ENCODE results near the gene STARD9.

Gene STARD9

DNA sequence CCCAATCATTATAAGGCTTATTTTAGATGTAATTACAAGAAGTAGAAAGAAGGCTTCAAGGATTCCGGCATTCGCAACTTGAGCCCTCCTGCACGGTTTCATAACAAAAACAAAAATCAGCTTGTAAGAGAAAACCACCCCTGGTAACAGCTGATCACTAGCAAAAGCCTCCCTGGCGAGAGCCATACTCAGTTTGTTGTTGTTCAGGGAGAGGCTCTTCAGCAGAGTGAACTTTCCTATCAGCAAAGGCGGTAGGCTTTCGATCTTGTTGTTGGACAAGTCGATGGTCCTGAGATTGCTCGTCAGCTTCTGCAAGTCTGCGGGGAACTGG is 27.5 kb upstream of the STARD9 start:
- TF ChIP-seq, protein P1, sequence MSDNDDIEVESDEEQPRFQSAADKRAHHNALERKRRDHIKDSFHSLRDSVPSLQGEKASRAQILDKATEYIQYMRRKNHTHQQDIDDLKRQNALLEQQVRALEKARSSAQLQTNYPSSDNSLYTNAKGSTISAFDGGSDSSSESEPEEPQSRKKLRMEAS (IDR thresholded peaks at IDR 0.05), result no peak
- TF ChIP-seq, protein P2, sequence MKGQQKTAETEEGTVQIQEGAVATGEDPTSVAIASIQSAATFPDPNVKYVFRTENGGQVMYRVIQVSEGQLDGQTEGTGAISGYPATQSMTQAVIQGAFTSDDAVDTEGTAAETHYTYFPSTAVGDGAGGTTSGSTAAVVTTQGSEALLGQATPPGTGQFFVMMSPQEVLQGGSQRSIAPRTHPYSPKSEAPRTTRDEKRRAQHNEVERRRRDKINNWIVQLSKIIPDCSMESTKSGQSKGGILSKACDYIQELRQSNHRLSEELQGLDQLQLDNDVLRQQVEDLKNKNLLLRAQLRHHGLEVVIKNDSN (IDR thresholded peaks at IDR 0.05), result no peak
- TF ChIP-seq ZBTB7A (IDR thresholded peaks at IDR 0.05; ENCODE audit: low read depth) (no peak), CEBPB (IDR thresholded peaks at IDR 0.05) (no peak), NFIC (IDR thresholded peaks at IDR 0.05) (no peak), RAD21 (IDR thresholded peaks at IDR 0.05; ENCODE audit: low read depth) (no peak), TEAD4 (IDR thresholded peaks at IDR 0.05) (no peak), YY1 (IDR thresholded peaks at IDR 0.05; ENCODE audit: low read depth) (no peak), CREB1 (IDR thresholded peaks at IDR 0.05; ENCODE audit: low read depth) (no peak), EGR1 (IDR thresholded peaks at IDR 0.05) (no peak), FOXM1 (IDR thresholded peaks at IDR 0.05; ENCODE audit: borderline replicate concordance, low read depth) (no peak), TAF1 (IDR thresholded peaks at IDR 0.05; ENCODE audit: low read depth) (no peak), TCF12 (IDR thresholded peaks at IDR 0.05; ENCODE audit: low read depth) (no peak), EP300 (IDR thresholded peaks at IDR 0.05; ENCODE audit: borderline replicate concordance) (no peak)
- TF ChIP-seq, protein P3, sequence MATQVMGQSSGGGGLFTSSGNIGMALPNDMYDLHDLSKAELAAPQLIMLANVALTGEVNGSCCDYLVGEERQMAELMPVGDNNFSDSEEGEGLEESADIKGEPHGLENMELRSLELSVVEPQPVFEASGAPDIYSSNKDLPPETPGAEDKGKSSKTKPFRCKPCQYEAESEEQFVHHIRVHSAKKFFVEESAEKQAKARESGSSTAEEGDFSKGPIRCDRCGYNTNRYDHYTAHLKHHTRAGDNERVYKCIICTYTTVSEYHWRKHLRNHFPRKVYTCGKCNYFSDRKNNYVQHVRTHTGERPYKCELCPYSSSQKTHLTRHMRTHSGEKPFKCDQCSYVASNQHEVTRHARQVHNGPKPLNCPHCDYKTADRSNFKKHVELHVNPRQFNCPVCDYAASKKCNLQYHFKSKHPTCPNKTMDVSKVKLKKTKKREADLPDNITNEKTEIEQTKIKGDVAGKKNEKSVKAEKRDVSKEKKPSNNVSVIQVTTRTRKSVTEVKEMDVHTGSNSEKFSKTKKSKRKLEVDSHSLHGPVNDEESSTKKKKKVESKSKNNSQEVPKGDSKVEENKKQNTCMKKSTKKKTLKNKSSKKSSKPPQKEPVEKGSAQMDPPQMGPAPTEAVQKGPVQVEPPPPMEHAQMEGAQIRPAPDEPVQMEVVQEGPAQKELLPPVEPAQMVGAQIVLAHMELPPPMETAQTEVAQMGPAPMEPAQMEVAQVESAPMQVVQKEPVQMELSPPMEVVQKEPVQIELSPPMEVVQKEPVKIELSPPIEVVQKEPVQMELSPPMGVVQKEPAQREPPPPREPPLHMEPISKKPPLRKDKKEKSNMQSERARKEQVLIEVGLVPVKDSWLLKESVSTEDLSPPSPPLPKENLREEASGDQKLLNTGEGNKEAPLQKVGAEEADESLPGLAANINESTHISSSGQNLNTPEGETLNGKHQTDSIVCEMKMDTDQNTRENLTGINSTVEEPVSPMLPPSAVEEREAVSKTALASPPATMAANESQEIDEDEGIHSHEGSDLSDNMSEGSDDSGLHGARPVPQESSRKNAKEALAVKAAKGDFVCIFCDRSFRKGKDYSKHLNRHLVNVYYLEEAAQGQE (IDR thresholded peaks at IDR 0.05; ENCODE audit: low read depth), result no peak

DNA sequence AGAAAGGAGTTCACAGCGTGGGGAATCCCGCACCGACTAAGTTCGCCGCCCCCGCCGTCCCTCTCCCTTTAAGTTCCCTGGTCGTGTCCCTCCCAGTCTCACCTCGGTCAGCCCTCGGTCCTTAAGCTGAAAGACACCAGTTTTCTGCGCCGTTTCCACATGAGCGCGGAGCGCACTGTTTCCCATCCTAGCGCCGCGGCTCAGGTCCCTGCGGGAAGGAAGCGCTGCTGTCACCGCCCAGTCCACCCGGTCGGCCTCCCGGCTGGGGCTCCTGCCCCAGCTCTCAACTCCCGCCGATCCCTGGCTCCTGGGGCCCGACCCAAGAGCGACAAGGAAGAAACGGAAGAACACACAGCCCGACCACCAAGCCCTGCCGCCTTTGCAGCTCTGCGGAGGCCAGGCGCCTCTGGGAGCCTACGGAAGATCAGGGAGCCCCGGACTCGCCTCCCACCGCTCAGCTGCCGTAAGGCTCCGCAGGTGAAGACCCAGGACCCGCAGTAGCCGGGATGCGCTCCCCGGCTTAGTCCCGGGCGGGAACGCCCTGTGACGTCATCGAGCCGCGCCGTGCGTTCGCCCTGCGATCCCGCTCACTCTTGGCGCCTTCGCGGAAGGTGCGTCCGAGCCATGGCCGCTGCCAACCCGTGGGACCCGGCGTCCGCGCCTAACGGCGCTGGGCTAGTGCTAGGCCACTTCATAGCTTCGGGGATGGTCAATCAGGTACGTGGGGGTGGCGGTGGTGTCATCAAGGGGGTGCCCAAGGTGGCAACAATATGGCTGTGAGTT is 27.0 kb upstream of the STARD9 start, which contains the start of the genes HAUS2 and LRRC57:
Gene HAUS2, plus strand, starts transcription at position 590 of the 783 bp plus-strand sequence. Its CDS starts 35 bp downstream, at position 625.
Gene LRRC57, minus strand, starts transcription at position 545 of the 783 bp plus-strand sequence. Its CDS starts 359 bp downstream, at position 186.
- TF ChIP-seq CEBPB (IDR thresholded peaks at IDR 0.05) (no peak), TCF12 (IDR thresholded peaks at IDR 0.05; ENCODE audit: low read depth) (peak; percentile 47), TEAD4 (IDR thresholded peaks at IDR 0.05) (0 out of 2 replicates have a peak, but pooled peaks have one; percentile 37), EP300 (IDR thresholded peaks at IDR 0.05; ENCODE audit: borderline replicate concordance) (no peak), EGR1 (IDR thresholded peaks at IDR 0.05) (no peak), NFIC (IDR thresholded peaks at IDR 0.05) (no peak), YY1 (IDR thresholded peaks at IDR 0.05; ENCODE audit: low read depth) (peak; percentile 89), ZBTB7A (IDR thresholded peaks at IDR 0.05; ENCODE audit: low read depth) (no peak), CREB1 (IDR thresholded peaks at IDR 0.05; ENCODE audit: low read depth) (peak; percentile 92), RAD21 (IDR thresholded peaks at IDR 0.05; ENCODE audit: low read depth) (no peak), FOXM1 (IDR thresholded peaks at IDR 0.05; ENCODE audit: borderline replicate concordance, low read depth) (no peak), TAF1 (IDR thresholded peaks at IDR 0.05; ENCODE audit: low read depth) (peak; percentile 82)
- TF ChIP-seq, protein P1 (IDR thresholded peaks at IDR 0.05), result peak; percentile 74
- TF ChIP-seq, protein P3 (IDR thresholded peaks at IDR 0.05; ENCODE audit: low read depth), result no peak
- TF ChIP-seq, protein P2 (IDR thresholded peaks at IDR 0.05), result 0 out of 2 replicates have a peak, but pooled peaks have one; percentile 6

DNA sequence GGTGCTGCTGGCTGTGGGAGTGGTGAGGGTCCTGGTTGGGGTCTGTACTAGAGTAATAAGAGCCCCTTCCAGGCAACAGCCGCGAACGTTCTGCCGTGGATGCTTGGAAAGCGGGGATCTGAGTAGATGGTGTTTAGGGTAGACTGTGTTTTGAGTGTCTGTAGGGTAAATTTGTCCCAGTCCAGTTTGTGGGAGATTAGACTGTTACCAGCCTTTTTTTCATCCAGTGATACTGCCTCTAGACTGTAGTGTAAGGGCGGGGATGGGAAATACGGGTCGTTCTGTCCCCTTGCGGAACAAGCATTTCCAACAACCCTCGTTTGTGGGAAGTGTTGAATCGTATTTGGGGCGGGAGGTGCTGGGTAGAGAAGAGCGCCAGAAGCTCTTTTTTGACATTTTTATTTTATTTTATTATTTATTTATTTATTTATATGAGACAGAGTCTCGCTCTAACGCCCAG is 26.3 kb upstream of the STARD9 start:
- TF ChIP-seq ZBTB7A (IDR thresholded peaks at IDR 0.05; ENCODE audit: low read depth) (peak; percentile 96), CREB1 (IDR thresholded peaks at IDR 0.05; ENCODE audit: low read depth) (no peak), TEAD4 (IDR thresholded peaks at IDR 0.05) (no peak)

DNA sequence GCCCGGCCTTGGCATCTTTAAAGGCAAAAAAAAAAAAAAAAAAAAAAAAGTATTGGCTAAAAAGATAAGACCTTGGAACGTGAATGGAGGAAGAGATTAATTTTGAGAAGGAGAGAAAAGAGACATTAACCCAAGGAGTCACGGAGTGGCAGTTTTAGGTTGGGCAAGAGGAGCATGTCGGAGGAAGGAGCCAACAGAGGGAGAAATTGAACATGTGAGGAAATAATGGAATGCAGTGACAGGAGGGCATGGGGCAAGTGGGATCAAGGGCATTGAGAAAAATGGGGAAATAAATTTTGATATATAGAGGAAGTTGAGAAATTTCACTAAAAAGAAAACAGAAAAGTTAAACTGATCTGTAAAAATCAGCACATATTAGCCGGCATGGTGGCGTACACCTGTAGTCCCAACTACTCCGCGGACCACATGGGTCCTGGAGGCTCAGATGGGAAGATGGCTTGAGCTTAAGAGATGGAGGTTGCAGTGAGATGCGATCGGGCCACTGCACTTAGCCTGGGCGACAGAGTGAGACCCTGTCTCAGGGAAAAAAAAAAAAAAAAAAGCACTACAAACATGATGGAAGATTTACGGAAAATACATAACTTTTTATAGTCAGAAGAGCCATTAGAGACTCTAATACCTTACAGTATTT is 25.5 kb upstream of the STARD9 start:
- TF ChIP-seq, protein P2 (IDR thresholded peaks at IDR 0.05), result no peak
- TF ChIP-seq EGR1 (IDR thresholded peaks at IDR 0.05), result no peak
- no peak for TF ChIP-seq EP300 (IDR thresholded peaks at IDR 0.05; ENCODE audit: borderline replicate concordance)
- no peak for TF ChIP-seq CREB1 (IDR thresholded peaks at IDR 0.05; ENCODE audit: low read depth)
- TF ChIP-seq, protein P3 (IDR thresholded peaks at IDR 0.05; ENCODE audit: low read depth), result no peak
- TF ChIP-seq TCF12 (IDR thresholded peaks at IDR 0.05; ENCODE audit: low read depth), result no peak
- no peak for TF ChIP-seq FOXM1 (IDR thresholded peaks at IDR 0.05; ENCODE audit: borderline replicate concordance, low read depth)
- no peak for TF ChIP-seq TAF1 (IDR thresholded peaks at IDR 0.05; ENCODE audit: low read depth)
